GM19455 (cell line): ENCODE data around the gene MS4A15.
"Not testable (repeated sequence)": the region's sequence is repeated elsewhere in the genome, so short reads cannot be mapped to it uniquely, and the experiment has no call there.

Experiments
- ATAC-seq: cut with Tn5 transposase; IDR thresholded peaks from one replicate; pipeline ENCODE4 v1.9.1; 2021; ENCODE audit not compliant: unreplicated experiment

The MS4A15 gene

DNA sequence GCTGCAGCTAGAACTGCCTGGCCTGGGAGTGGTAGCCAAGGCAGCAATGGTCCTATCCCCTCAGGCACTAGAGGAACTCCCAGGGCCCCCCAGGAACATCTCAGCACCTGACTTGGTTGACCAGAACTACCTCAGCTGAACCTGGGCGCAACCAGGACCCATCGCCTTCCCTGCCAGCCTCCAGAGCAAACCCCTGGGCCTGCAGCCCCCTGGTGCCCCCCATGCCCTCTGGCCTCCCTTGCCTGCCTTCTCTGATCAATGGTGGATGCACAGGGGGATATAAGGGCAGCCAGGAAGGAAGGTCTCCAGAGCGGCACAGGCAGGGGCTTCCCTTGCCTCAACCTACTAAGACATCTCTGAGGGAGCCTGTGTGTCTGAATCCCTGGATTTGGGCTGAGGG, 42.0 kb downstream of the MS4A15 start:
- no peak for ATAC-seq

DNA sequence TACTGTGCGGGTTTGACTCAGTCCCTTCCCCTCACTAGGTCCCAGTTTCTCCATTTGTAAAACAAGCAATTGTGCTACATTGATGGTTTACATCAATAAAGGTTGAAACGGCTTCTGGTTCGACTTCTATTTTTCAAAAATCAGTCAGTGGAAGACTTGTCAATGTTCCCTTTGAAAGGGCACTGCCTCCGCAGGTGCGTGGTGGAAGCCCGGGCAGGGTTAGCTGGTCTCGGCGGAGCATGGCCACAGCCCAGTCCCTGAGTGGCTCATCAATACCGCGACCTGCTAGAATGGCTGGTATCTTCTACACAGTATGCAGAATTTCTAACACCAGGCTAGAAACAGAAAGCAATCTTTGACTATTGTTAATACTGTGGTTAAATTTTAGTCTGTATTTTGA, 44.5 kb downstream of the MS4A15 start:
- no peak for ATAC-seq

DNA sequence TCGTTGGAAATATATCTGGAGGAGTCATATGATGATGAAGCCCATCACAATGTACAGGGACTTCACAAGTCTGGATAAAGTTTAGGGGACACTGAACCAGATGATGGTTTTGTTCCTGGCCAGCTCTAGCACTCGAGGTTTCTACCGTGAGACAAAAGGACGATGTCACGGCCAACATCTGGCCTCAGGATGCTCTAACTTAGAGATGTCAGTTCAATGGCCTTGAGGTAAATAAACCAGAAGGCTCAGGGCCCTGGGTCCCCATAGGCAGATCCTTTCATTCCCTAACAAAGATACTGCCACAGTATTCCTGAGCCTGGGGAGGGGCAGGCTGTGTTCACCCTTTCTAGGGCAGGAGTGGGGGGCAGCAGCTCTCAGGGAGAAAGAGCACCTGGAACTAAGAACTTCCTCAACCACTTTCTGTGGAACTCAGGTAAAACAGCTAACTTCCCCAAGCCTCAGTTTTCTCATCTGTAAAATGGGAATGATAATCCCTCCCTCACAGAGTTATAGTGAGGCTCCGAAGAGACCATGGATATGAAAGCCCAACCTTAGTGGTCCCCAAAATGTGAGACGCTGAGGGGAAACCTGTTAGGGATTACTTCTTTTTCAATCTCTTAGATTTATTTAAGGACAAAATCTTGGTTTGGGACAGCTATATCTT, 46.7 kb downstream of the MS4A15 start:
- no peak for ATAC-seq

DNA sequence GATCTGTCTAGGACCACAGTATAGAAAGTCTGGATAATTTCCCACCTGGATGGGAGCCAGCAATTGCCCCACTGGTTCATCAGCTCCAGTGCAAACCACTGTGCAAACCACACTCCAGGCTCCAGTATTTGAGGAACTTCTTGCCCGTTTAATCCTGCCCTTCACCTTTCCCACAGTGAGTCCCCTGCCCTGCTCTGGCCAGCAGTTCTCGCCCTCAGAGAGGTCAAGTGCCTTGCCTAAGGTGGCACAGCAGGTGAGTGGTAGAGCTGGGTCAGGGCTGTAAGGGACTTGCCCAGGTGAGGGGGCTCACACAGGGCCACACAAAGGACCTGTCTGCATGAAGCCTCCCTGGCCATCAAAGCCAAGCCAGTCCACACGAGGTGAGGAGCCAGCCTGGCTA, 52.6 kb downstream of the MS4A15 start:
- ATAC-seq = no peak

DNA sequence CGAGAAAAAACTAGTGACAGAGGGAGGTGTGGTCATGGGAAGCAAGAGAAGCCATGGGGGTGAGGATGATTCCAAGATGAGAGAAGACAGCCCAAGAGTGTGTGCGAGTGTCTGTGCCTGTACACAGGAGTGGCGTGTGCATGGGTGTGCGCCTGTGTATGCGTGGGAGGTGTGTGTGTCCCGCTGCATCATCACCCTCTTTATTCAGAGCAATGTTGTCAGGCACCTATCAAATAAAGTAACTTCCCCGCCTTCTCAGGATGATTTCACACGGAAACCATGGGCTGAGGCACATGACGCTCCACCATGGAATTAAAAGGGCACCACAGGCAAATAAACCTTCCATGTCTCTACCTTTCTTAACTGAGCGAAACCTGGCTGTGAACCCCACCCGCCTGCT, 53.0 kb downstream of the MS4A15 start:
- no peak for ATAC-seq

DNA sequence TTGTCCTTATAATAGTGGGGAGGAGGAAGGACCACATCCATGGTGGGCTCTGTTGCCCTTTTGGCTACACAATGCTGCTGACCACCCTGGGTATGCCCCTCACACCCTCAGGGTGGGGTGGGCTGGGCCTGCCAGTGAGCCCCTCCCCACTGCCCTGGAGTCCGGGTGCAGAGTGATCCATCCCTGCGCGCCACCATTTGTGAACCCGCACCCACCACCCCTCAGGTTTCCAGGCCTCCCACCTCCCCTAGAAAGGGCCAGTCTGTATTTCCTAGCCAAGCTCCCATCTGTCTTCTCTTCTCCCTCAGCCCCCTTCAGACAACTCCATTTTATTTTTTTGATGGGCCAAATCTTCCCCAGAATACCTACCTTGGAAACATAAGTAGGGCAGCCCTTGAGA, 53.5 kb downstream of the MS4A15 start:
- no peak for ATAC-seq

DNA sequence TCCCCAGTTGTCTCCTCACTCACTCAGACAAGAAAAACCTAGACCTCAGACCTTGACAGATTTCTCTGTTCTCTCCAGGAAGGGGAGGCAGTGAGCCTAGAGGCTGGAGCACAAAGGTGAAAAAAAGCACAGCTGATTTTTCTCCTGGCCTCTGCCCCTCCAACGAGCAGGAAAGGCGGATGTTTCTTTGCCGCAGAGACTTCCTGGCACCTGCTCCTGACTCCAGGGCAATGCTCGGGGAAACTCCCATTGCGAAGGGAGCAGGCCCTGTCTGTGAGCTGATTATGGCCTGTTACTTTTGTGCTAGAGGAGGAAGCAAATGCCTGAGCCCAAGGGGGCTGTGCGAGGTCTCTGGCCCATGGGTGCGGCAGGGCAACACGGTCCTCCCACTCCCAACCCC, 53.9 kb downstream of the MS4A15 start:
- ATAC-seq = no peak

DNA sequence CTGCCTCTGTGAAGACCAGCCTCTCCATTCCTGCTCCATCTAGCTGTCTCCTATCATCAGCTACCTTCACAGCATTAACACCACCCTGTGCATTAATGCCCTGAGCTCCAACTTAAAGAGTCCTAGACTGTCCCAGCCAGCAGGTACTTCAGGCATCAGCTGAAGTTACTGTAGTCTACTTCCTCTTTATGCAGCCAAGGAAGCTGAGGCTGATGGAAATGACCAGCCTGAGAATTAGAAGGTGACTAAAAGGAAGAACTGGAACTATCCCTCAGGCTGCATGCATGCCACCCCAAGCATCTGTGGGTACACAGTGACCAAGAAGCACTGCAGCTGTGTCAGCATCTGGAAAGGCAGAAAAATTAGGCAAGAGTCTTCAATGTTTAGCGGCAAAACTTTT, 56.7 kb downstream of the MS4A15 start:
- no peak for ATAC-seq

DNA sequence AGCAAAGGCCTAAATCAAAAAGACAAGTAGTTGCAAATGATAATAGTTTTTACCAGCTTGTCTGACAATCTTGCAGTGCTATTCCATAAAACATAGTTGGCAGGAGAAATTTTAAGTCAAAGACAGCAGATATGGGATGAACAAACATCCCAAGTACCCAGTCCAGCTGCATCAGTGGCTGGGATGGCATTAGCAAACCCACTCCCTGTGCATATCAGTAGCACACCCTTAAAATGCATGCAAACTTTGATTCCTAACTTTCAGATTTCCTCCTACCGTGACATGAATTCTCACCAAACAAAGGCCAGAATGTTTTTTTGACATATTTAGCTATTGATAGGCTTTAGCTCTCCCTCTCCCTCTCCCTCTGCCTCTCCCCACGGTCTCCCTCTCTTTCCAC, 57.4 kb downstream of the MS4A15 start:
- no peak for ATAC-seq

DNA sequence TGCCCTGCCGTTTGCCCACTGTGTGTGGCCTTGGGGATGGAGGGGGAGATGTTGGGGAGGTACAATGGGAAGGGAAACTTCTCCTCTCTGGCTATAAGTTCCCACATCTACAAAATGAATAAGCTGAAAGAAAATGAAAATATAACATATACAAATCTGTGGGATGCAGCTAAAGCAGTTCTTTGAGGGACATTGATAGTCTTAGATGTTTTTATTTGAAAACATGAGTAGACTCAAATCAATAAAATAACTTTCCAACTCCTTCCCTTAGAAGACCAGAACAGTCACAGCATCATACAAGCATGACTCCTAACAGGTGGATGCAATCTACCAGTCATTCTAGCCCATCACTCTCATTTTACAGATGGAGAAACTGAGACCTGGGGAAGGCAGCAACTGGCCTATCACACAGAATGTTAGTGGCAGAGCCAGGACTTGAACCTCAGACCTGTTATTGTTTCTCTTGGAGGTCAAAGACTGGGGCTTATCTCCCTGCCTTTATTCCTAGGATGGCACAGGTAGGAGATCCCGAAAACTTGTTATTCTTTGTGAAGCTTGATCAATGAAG, 60.0 kb downstream of the MS4A15 start:
- no peak for ATAC-seq

DNA sequence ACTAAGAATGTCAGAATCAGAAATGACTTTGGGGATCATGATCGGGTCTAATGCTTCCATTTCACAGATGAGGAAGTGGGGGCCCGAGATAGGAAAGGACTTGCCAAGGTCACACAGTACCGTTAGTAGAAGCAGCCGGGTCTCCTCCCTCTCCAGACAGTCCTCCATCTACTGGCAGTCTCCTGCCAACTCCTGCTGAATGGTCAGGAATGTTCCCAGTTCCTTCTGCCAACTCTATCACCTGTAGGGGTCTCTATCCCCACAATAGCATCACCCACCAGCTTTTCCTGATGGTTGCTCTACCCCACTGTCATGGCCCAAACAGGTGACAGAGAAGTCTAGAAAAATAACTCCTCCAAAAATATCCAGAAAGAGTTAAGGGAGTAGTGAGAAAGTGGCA, 61.4 kb downstream of the MS4A15 start:
- no peak for ATAC-seq

DNA sequence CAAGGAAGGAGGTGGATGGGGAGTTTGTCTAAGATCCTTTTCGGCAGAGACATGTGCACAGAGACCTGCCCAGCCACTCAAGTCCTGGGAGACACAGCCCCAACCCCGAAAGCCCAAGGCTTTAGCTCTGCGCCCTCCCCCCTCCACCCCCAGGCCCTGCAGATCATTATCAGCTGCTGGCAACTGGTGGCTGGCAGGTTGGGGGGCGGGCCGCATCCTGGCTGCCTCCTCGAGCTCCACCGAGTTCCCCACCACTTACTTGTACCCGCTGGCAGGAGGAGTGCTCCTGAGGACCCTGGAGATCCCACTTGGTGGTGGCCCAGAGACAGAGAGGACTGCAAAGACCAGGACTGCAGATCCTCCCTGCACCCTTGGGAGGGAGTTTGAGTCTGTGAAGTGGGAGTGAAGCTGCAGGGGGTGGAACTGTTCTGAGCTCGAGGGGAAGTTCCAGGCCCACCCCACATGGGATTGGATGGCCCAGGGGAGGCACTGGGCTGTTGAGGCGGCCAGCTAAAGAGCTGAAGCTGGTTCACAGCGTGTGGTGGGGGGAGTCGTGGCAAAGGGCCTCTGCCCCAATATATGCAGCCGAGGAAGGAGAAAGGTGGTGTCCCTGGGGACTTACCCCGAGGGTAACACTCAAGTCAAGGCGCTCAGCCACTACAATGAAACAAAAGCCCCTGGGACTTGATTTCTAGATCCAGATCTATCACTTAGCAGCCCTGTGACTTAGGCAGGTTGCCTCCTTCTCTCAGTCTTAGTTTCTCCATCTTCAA, 65.3 kb downstream of the MS4A15 start:
- ATAC-seq = no peak

DNA sequence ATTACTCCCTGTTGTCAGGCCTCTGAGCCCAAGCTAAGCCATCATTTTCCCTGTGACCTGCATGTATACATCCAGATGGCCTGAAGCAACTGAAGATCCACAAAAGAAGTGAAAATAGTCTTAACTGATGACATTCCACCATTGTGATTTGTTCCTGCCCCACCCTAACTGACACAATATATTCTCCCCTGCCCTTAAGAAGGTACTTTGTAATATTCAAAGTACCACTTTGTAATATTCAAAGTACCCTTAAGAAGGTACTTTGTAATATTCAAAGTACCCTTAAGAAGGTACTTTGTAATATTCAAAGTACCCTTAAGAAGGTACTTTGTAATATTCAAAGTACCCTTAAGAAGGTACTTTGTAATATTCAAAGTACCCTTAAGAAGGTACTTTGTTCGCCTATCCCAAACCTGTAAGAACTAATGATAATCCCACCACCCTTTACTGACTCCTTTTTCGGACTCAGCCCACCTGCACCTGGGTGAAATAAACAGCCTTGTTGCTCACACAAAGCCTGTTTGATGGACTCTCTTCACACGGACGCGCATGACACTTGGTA, 67.2 kb downstream of the MS4A15 start:
- ATAC-seq = not testable (repeated sequence)

DNA sequence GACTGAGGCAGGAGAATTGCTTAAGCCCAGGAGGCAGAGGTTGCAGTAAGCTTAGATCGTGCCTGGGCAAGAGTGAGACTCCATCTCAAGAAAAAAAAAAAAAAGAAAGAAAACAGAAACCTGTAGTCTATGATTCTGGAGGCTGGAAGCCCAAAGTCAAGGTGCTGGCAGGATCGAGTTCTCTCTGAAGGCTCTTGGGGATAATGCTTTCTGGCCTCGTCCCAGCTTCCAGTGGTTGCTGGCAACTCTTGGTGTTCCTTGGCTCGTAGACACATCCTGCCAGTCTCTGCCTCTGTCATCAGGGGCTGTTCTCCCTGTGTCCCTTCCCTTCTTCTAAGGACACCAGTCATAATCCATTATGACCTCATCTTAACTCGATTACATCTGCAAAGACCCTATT, 68.5 kb downstream of the MS4A15 start:
- ATAC-seq = no peak

DNA sequence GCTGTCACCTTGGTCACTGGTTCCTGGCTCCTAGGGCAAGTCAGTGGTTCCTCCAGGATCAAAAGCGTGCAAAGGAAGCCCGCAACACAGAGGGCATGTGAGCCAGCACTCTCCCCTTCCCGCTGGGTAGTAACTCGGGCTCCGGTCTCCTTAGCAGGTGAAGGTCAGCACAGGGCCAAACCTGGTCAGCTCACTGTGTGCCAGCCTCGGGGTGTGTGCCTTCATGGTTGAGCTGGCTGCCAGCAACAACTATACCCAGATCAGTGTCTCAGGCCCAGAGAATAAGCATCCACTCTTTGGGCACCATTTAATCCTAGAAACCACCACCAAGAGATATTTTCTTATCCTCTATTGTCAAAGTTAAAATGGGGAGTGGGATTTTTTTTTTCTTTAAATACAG, 69.1 kb downstream of the MS4A15 start:
- no peak for ATAC-seq
